ENCODE data around the gene YEATS4.

DNA sequence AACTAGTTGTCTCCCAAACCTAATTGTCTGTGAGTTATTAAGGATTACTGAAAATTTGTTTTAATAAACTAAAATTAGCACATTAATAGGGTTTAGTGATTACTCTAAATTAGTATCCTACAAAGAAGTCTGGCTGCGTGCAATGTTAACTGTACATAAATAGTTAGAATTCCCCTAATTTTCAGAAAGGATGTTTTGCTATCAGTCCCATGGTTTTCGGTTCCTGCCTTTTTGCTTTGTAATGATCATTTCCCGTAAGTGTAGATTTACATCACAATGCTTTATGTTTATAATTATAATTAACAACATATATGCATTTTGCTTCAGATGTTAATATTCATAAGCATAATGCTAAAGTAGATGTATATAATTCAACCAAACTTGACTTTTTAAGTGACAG lies 31.1 kb upstream of the YEATS4 start:
- TF ChIP-seq E2F1 (CRISPR knock-in tag; IDR thresholded peaks at IDR 0.05) (no peak), POLR3A (IDR thresholded peaks at IDR 0.05; ENCODE audit: borderline replicate concordance, extremely low read depth, insufficient read depth, insufficient read length) (no peak), ZNF140 (CRISPR knock-in tag; IDR thresholded peaks at IDR 0.05) (no peak), CTCF (IDR thresholded peaks at IDR 0.05 in 2 of 3, conservative IDR thresholded peaks at IDR 0.05 in 1 of 3; ENCODE audit: insufficient read depth in 2 of 3, low read depth in 1 of 3, low read length in 3 of 3) (no peak), RFX5 (IDR thresholded peaks at IDR 0.05; ENCODE audit: low read depth, low read length) (no peak), ZEB2 (IDR thresholded peaks at IDR 0.05) (no peak), ZNF592 (IDR thresholded peaks at IDR 0.05) (no peak), CTCFL (IDR thresholded peaks at IDR 0.05; ENCODE audit: borderline replicate concordance, insufficient read depth, low read depth, low read length, poor library complexity, severe bottlenecking) (no peak), GABPA (tag; conservative IDR thresholded peaks at IDR 0.05; ENCODE audit: low read depth) (no peak), ZNF431 (CRISPR knock-in tag; IDR thresholded peaks at IDR 0.05) (no peak)
- TF ChIP-seq, protein P1, sequence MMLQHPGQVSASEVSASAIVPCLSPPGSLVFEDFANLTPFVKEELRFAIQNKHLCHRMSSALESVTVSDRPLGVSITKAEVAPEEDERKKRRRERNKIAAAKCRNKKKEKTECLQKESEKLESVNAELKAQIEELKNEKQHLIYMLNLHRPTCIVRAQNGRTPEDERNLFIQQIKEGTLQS (IDR thresholded peaks at IDR 0.05) = no peak
- TF ChIP-seq, protein P1 (CRISPR knock-in tag; conservative IDR thresholded peaks at IDR 0.05) = no peak
